Measurements from ENCODE around the gene RTN1.

DNA sequence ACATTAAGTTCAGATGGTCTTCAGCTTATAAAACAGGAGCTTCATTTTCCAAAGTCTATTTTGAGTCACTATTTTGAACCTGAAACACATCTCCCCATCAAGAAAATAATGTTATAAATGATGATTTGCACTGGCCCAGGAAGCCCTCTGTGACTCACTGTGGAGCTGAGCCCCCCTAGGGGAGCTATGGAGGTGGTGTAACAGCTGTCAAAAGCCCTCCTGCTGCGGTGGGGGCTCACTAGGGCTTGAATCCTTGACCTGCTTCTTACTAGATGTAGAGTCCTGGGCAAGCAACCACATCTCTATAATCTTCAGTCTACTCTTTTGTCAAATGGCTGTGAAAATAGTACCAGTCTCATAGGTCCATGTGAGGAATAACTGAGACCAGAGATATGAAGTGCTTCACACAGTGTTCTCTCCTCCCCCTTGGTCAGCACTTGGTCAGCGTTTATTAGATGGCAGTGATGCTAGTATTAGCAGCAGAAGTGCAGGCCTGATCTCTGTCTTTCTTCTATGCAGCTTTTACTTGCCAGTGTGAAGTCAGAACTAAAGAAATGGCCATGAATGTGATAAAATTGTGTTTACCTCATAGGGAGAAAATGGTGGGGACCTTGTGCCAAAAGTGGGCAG lies 83.4 kb downstream of the RTN1 start:
- TF ChIP-seq, protein P1, sequence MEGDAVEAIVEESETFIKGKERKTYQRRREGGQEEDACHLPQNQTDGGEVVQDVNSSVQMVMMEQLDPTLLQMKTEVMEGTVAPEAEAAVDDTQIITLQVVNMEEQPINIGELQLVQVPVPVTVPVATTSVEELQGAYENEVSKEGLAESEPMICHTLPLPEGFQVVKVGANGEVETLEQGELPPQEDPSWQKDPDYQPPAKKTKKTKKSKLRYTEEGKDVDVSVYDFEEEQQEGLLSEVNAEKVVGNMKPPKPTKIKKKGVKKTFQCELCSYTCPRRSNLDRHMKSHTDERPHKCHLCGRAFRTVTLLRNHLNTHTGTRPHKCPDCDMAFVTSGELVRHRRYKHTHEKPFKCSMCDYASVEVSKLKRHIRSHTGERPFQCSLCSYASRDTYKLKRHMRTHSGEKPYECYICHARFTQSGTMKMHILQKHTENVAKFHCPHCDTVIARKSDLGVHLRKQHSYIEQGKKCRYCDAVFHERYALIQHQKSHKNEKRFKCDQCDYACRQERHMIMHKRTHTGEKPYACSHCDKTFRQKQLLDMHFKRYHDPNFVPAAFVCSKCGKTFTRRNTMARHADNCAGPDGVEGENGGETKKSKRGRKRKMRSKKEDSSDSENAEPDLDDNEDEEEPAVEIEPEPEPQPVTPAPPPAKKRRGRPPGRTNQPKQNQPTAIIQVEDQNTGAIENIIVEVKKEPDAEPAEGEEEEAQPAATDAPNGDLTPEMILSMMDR (IDR thresholded peaks at IDR 0.05; ENCODE audit: insufficient read depth, low read length): no peak
- no peak for TF ChIP-seq GABPA (IDR thresholded peaks at IDR 0.05; ENCODE audit: low read depth)
- TF ChIP-seq, protein P2, sequence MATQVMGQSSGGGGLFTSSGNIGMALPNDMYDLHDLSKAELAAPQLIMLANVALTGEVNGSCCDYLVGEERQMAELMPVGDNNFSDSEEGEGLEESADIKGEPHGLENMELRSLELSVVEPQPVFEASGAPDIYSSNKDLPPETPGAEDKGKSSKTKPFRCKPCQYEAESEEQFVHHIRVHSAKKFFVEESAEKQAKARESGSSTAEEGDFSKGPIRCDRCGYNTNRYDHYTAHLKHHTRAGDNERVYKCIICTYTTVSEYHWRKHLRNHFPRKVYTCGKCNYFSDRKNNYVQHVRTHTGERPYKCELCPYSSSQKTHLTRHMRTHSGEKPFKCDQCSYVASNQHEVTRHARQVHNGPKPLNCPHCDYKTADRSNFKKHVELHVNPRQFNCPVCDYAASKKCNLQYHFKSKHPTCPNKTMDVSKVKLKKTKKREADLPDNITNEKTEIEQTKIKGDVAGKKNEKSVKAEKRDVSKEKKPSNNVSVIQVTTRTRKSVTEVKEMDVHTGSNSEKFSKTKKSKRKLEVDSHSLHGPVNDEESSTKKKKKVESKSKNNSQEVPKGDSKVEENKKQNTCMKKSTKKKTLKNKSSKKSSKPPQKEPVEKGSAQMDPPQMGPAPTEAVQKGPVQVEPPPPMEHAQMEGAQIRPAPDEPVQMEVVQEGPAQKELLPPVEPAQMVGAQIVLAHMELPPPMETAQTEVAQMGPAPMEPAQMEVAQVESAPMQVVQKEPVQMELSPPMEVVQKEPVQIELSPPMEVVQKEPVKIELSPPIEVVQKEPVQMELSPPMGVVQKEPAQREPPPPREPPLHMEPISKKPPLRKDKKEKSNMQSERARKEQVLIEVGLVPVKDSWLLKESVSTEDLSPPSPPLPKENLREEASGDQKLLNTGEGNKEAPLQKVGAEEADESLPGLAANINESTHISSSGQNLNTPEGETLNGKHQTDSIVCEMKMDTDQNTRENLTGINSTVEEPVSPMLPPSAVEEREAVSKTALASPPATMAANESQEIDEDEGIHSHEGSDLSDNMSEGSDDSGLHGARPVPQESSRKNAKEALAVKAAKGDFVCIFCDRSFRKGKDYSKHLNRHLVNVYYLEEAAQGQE (IDR thresholded peaks at IDR 0.05; ENCODE audit: insufficient replicate concordance, low read depth): peak; percentile 32
- TF ChIP-seq POLR2AphosphoS5 (IDR thresholded peaks at IDR 0.05; ENCODE audit: low read depth): no peak

Measured in HL-60 (cell line).